HG03460 (cell line): Measurements from ENCODE around the gene ZNF831.

ENCODE experiments used
- ATAC-seq: cut with Tn5 transposase; IDR thresholded peaks from one replicate; pipeline ENCODE4 v1.9.1; 2021; ENCODE audit not compliant: unreplicated experiment

Gene ZNF831

GRCh38 chr20:59300333-59301081 lies 136.9 kb downstream of the ZNF831 start, which contains the start of gene EDN3:
EDN3 (plus strand) TSS chr20:59300611; CDS start chr20:59300813, 202 bp downstream.
- no peak for ATAC-seq

- no peak for ATAC-seq
Observed at GRCh38 chr20:59301343-59302007, 137.9 kb downstream of the ZNF831 start.

- no peak for ATAC-seq
Observed at GRCh38 chr20:59305908-59306655, 142.5 kb downstream of the ZNF831 start.

GRCh38 chr20:59307270-59307669 lies 143.6 kb downstream of the ZNF831 start:
- ATAC-seq: no peak
